GM19397 (cell line): Measurements from ENCODE around the gene GPALPP1.
"Not testable (repeated sequence)": the region's sequence is repeated elsewhere in the genome, so short reads cannot be mapped to it uniquely, and the experiment has no call there.

Source experiments
- ATAC-seq: cut with Tn5 transposase; IDR thresholded peaks from one replicate; pipeline ENCODE4 v1.9.1; 2021; ENCODE audit warnings: mild to moderate bottlenecking, moderate library complexity; ENCODE audit not compliant: unreplicated experiment

GPALPP1 gene

GRCh38 chr13:45060062-45060461, 70.7 kb downstream of the GPALPP1 start:
- ATAC-seq: no peak

DNA sequence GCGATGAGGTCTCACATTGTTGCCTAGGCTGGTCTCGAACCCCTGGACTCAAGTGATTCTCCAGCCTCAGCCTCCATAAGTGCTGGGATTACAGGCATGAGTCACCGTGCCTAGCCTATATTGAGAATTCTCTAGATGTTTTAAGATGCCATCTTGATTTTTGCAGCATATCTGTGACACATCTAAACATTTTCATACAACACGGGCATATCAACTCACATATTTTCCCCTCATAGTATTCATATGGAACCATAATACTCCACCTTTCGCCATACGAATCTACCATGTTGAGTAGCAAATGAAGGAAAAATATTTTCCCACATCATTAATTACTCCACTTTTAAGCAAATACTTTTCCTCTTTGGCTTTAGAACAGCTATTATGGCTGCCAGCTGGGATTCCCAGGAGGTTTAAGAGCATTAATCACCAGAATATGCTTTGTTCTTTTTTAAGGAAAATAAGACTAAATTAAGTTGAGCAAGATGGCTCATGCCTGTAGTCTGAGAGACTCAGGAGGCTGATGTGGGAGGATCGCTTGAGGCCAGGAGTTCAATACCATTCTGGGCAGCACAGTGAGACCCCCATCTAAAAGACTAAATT, 74.0 kb downstream of the GPALPP1 start:
- ATAC-seq: no peak

DNA sequence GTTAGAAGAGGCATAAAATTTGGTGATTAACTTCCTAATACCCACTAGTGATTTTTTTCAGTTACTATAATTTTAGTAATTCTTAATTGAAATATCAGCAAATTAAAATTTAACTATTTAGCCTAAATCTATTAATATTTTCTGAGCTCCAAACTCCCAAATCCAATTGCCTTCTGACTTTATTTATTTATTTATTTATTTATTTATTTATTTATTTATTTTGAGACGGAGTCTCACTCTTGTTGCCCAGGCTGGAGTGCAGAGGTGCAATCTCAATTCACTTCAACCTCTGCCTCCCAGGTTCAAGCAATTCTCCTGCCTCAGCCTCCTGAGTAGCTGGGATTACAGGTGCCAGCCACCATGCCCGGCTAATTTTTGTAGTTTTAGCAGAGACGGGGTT, 74.6 kb downstream of the GPALPP1 start:
- ATAC-seq: not testable (repeated sequence)

GRCh38 chr13:45064889-45065288, 75.6 kb downstream of the GPALPP1 start:
- ATAC-seq: no peak

DNA sequence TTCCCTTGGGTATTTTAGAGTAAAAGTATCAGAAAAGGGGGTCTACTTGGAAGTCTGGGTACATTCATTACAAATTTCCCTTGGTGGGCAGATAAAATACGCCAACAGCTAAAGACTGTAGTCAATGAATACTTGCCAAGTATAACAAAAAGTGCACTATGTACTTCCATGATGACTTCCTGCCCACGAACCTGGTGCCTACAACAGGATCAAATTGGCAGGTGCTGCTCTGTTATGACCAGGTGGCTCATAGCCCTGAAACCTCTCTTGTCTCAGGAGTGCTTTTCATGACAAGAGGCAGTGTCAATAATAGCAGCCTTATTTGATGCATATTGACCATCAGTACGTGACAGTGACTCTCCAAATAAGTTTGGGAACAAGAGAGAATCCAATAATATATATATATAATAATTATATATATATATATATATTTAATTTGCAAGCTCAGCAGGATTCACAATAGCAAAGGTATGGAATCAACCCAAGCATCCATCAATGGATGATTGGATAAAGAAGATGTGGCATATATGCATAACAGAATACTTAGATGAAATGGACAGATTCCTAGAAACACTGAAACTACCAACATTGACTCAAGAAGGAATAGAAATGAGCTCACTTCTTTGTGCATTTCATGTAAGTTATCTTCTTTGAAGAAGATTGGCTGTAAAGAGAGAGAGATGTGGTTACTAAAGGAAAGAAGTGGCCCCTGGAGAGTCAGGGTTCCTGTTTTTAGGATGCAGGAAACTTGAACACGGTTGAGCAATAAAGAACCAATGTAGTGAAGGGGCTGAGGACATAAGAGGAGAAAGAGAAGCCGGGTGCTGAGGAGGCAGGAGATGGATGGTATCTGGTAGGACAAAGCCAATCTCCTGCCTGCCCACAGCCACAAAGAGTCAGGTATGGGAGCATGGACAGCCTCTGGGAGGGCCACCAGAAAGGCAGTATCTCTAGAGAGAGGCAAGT, 79.0 kb downstream of the GPALPP1 start:
- ATAC-seq: no peak

GRCh38 chr13:45073809-45074208, 84.5 kb downstream of the GPALPP1 start:
- ATAC-seq: no peak

GRCh38 chr13:45074721-45075120, 85.4 kb downstream of the GPALPP1 start:
- ATAC-seq: no peak

GRCh38 chr13:45078003-45078402, 88.7 kb downstream of the GPALPP1 start:
- ATAC-seq: no peak
